HepG2 (cell line): ENCODE results near the gene CCDC106. TPM values are rescaled to one million over a fixed set of nuclear protein-coding genes. Genes with fewer than 3 reads are reported as not detected.

ENCODE experiments used
- ARID3A ChIP-seq: IDR thresholded peaks from 2 replicates; pipeline ENCODE4 v1.6.1; 2012; ENCODE audit warnings: low read depth, low read length, improper control_type of control experiment
- ARNT2 ChIP-seq: sonication (generic); formaldehyde crosslinking; IDR thresholded peaks from 2 replicates; pipeline ENCODE4 v1.8.0; 2022; ENCODE audit warnings: mild to moderate bottlenecking, low read depth, missing genetic modification reagents, moderate library complexity
- BCL3 ChIP-seq: sonication (generic); formaldehyde crosslinking; IDR thresholded peaks from 2 replicates; pipeline ENCODE4 v1.5.1; 2020; ENCODE audit warnings: mild to moderate bottlenecking, missing genetic modification reagents, moderate library complexity
- CENPX ChIP-seq: sonication (generic); formaldehyde crosslinking; IDR thresholded peaks from 2 replicates; pipeline ENCODE4 v1.9.0; 2021; ENCODE audit warnings: mild to moderate bottlenecking, missing genetic modification reagents, moderate library complexity
- ESRRA ChIP-seq: sonication (generic); formaldehyde crosslinking; IDR thresholded peaks from 2 replicates; pipeline ENCODE4 v1.5.1; 2020; ENCODE audit warnings: mild to moderate bottlenecking, low read depth, missing genetic modification reagents
- GTF2F1 ChIP-seq: fragments of 150-350 bp; IDR thresholded peaks from 2 replicates; pipeline ENCODE4 v1.6.1; 2014; ENCODE audit warnings: low read length
- HIC2 ChIP-seq: sonication (generic); formaldehyde crosslinking; IDR thresholded peaks from 2 replicates; pipeline ENCODE4 v1.9.0; 2022; ENCODE audit warnings: low read depth, missing genetic modification reagents
- HOXA5 ChIP-seq: sonication (generic); formaldehyde crosslinking; IDR thresholded peaks from 2 replicates; pipeline ENCODE4 v1.4.0; 2020; ENCODE audit warnings: missing genetic modification reagents
- MAX ChIP-seq: IDR thresholded peaks from 2 replicates; pipeline ENCODE4 v1.6.1; 2012; ENCODE audit warnings: inconsistent platforms
- MBNL3 ChIP-seq: fragments of 250-450 bp; sonication (Bioruptor Pico); conservative IDR thresholded peaks from 2 replicates; pipeline ENCODE4 v1.8.0; 2022; ENCODE audit warnings: mild to moderate bottlenecking, inconsistent platforms
- MNT ChIP-seq: fragments of 450-650 bp; IDR thresholded peaks from 2 replicates; pipeline ENCODE4 v1.6.1; 2016
- NKX3-1 ChIP-seq: sonication (generic); formaldehyde crosslinking; IDR thresholded peaks from 2 replicates; pipeline ENCODE4 v1.5.0; 2020; ENCODE audit warnings: missing genetic modification reagents
- NR2F2 ChIP-seq: IDR thresholded peaks from 2 replicates; pipeline ENCODE4 v1.6.1; 2012; ENCODE audit warnings: low read depth, inconsistent platforms, borderline replicate concordance
- PAX8 ChIP-seq: sonication (generic); formaldehyde crosslinking; IDR thresholded peaks from 2 replicates; pipeline ENCODE4 v1.8.0; 2022; ENCODE audit warnings: mild to moderate bottlenecking, missing genetic modification reagents, borderline replicate concordance
- SP4 ChIP-seq: sonication (generic); formaldehyde crosslinking; IDR thresholded peaks from 2 replicates; pipeline ENCODE4 v1.8.1; 2023; ENCODE audit warnings: mild to moderate bottlenecking, missing genetic modification reagents
- TCF7L2 ChIP-seq: IDR thresholded peaks from 2 replicates; pipeline ENCODE4 v1.6.1; 2011; ENCODE audit warnings: mild to moderate bottlenecking, low read depth, low read length, moderate library complexity
- ZBTB14 ChIP-seq: sonication (generic); formaldehyde crosslinking; IDR thresholded peaks from 2 replicates; pipeline ENCODE4 v1.4.0; 2020; ENCODE audit warnings: missing genetic modification reagents
- ZFP36L1 ChIP-seq: sonication (generic); formaldehyde crosslinking; IDR thresholded peaks from 2 replicates; pipeline ENCODE4 v1.8.0; 2022; ENCODE audit warnings: mild to moderate bottlenecking, missing genetic modification reagents, moderate library complexity
- ZKSCAN1 ChIP-seq: fragments of 150-350 bp; IDR thresholded peaks from 2 replicates; pipeline ENCODE4 v1.6.1; 2014; ENCODE audit warnings: low read length
- ZNF563 ChIP-seq: sonication (generic); formaldehyde crosslinking; IDR thresholded peaks from 2 replicates; pipeline ENCODE4 v1.8.0; 2022; ENCODE audit warnings: mild to moderate bottlenecking, moderate library complexity, missing genetic modification reagents
- ZNF639 ChIP-seq: conservative IDR thresholded peaks from 2 replicates; pipeline ENCODE4 v1.6.1; 2018; ENCODE audit warnings: missing genetic modification reagents
- polyA plus RNA-seq, 8 experiments: library from polyadenylated mRNA; depleted of rRNA in 3 of 8; stranded (reverse) in 7 of 8; unstranded in 1 of 8; fragments of >200 nt; fragmentation: Illumina TruSeq in 4 of 8; extraction: Trizol in 4 of 8; gene quantifications; 2 replicates each; pipeline versions ENCODE4 v1.2.1 to v1.2.3, GENCODE V29; 2011 to 2016; ENCODE audit warnings: low read depth in 4 of 8, missing spikeins in 1 of 8, mixed read lengths in 1 of 8; ENCODE audit not compliant: insufficient read depth in 1 of 8
- total RNA-seq, 5 experiments: library from RNA; depleted of rRNA; stranded (reverse); fragments of >200 nt; fragmentation: Illumina TruSeq; extraction: Trizol; gene quantifications; 2 replicates each; pipeline ENCODE4 v1.2.3, GENCODE V29; 2016; ENCODE audit warnings: low read depth in 1 of 5

The CCDC106 gene
- total and polyA plus RNA-seq, 2 of the 13 experiments (the other 11 are each of a cell fraction or from before 2014, with no cell fraction given), result 4.7 to 8.8 TPM

- TF ChIP-seq ZBTB14 (CRISPR knock-in tag) (peak; percentile 47), MAX (peak; percentile 73; the same call in 1 of the 2 replicates), MBNL3 (CRISPR knock-in tag) (no peak), SP4 (CRISPR knock-in tag) (peak; percentile 65), GTF2F1 (no peak), CENPX (no peak), MNT (0 out of 2 replicates have a peak, but pooled peaks have one; percentile 0), PAX8 (no peak), NKX3-1 (CRISPR knock-in tag) (no peak), ARID3A (peak; percentile 81), BCL3 (CRISPR knock-in tag) (peak; percentile 54; the same call in 1 of the 2 replicates), ZKSCAN1 (0 out of 2 replicates have a peak, but pooled peaks have one; percentile 26), ZNF639 (CRISPR knock-in tag) (peak; percentile 42; the same call in 1 of the 2 replicates), ZFP36L1 (no peak), TCF7L2 (no peak), NR2F2 (no peak), ARNT2 (CRISPR knock-in tag) (peak; percentile 71; the same call in 1 of the 2 replicates), ESRRA (CRISPR knock-in tag) (0 out of 2 replicates have a peak, but pooled peaks have one; percentile 44), HOXA5 (CRISPR knock-in tag) (peak; percentile 47; the same call in 1 of the 2 replicates), ZNF563 (CRISPR knock-in tag) (no peak), HIC2 (CRISPR knock-in tag) (peak; percentile 63; the same call in 1 of the 2 replicates)
These were observed 5.8 kb downstream of the CCDC106 start (continued) for GRCh38 chr19:55653651-55654322.
